Measurements from ENCODE around the gene GUCD1.

Gene GUCD1

DNA sequence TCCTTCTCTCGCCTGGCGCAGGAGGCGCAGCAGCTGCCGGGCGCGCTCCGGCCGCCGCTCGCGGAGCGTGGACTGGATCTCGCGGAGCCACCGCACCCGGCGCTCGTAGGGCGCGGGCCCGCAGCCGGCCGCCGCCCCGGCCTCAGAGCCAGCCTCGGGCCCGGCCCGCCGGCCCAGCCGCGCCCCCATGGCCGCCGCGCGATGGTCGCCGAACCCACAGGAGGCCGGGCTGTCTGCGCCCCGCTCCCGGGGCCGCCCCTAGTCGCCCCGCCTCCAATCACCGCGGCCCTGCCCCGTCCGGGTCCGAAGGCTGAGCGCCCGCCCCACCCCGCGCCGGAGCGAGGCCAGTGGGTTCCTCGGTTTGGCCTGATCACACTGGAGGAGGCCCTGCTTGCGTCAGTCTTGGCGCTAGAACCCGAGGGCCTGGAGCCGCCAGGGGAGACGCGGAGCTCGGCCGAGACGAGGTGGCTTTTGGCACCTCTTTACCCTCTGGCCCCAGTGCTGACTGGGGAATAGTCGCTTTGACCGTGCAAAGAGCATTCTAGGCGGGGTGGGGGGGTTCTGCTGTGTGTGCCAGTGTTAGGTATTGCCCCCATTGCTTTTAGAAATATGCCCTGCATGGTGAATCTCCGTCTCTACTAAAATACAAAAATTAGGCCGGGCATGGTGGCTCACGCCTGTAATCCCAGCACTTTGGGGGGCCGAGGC lies 38.1 kb upstream of the GUCD1 start, which contains the start of gene LRRC75B (continued):
- TF ChIP-seq, protein P1, sequence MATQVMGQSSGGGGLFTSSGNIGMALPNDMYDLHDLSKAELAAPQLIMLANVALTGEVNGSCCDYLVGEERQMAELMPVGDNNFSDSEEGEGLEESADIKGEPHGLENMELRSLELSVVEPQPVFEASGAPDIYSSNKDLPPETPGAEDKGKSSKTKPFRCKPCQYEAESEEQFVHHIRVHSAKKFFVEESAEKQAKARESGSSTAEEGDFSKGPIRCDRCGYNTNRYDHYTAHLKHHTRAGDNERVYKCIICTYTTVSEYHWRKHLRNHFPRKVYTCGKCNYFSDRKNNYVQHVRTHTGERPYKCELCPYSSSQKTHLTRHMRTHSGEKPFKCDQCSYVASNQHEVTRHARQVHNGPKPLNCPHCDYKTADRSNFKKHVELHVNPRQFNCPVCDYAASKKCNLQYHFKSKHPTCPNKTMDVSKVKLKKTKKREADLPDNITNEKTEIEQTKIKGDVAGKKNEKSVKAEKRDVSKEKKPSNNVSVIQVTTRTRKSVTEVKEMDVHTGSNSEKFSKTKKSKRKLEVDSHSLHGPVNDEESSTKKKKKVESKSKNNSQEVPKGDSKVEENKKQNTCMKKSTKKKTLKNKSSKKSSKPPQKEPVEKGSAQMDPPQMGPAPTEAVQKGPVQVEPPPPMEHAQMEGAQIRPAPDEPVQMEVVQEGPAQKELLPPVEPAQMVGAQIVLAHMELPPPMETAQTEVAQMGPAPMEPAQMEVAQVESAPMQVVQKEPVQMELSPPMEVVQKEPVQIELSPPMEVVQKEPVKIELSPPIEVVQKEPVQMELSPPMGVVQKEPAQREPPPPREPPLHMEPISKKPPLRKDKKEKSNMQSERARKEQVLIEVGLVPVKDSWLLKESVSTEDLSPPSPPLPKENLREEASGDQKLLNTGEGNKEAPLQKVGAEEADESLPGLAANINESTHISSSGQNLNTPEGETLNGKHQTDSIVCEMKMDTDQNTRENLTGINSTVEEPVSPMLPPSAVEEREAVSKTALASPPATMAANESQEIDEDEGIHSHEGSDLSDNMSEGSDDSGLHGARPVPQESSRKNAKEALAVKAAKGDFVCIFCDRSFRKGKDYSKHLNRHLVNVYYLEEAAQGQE (tag by site-specific recombination; IDR thresholded peaks at IDR 0.05) = no peak
- TF ChIP-seq ZNF544 (tag by site-specific recombination; IDR thresholded peaks at IDR 0.05) (no peak), GLIS2 (tag by site-specific recombination; IDR thresholded peaks at IDR 0.05) (peak; percentile 52; the same call in 1 of the 2 replicates), TRIM28 (IDR thresholded peaks at IDR 0.05; ENCODE audit: borderline replicate concordance, low read length) (no peak), ZNF776 (tag by site-specific recombination; IDR thresholded peaks at IDR 0.05; ENCODE audit: borderline replicate concordance) (no peak), ZNF16 (tag by site-specific recombination; IDR thresholded peaks at IDR 0.05; ENCODE audit: low read depth) (no peak), ZBTB17 (tag by site-specific recombination; IDR thresholded peaks at IDR 0.05) (peak; percentile 66; the same call in 1 of the 2 replicates), ZNF514 (tag by site-specific recombination; IDR thresholded peaks at IDR 0.05) (no peak), ZNF600 (tag by site-specific recombination; IDR thresholded peaks at IDR 0.05) (peak; percentile 11; the same call in 1 of the 2 replicates), ZXDB (tag by site-specific recombination; IDR thresholded peaks at IDR 0.05) (peak; percentile 65), MZF1 (tag by site-specific recombination; IDR thresholded peaks at IDR 0.05; ENCODE audit: borderline replicate concordance) (no peak), ZFP37 (tag by site-specific recombination; IDR thresholded peaks at IDR 0.05) (no peak), ZNF530 (tag by site-specific recombination; IDR thresholded peaks at IDR 0.05; ENCODE audit: low read depth) (no peak), SP3 (tag by site-specific recombination; IDR thresholded peaks at IDR 0.05) (peak; percentile 24; the same call in 1 of the 2 replicates), ZNF114 (tag by site-specific recombination; IDR thresholded peaks at IDR 0.05) (no peak), ZNF202 (tag by site-specific recombination; IDR thresholded peaks at IDR 0.05; ENCODE audit: borderline replicate concordance) (no peak), KLF8 (tag by site-specific recombination; IDR thresholded peaks at IDR 0.05) (peak; percentile 24; the same call in 1 of the 2 replicates), ZNF292 (tag by site-specific recombination; IDR thresholded peaks at IDR 0.05; ENCODE audit: borderline replicate concordance, low read depth) (no peak), ZNF610 (tag by site-specific recombination; IDR thresholded peaks at IDR 0.05; ENCODE audit: borderline replicate concordance) (no peak), SP2 (tag by site-specific recombination; IDR thresholded peaks at IDR 0.05) (peak; percentile 84), ZNF791 (tag by site-specific recombination; IDR thresholded peaks at IDR 0.05) (no peak), FEZF1 (tag by site-specific recombination; IDR thresholded peaks at IDR 0.05) (no peak)
- TF ChIP-seq, protein P2, sequence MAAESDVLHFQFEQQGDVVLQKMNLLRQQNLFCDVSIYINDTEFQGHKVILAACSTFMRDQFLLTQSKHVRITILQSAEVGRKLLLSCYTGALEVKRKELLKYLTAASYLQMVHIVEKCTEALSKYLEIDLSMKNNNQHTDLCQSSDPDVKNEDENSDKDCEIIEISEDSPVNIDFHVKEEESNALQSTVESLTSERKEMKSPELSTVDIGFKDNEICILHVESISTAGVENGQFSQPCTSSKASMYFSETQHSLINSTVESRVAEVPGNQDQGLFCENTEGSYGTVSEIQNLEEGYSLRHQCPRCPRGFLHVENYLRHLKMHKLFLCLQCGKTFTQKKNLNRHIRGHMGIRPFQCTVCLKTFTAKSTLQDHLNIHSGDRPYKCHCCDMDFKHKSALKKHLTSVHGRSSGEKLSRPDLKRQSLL (tag by site-specific recombination; IDR thresholded peaks at IDR 0.05) = peak; percentile 98
- TF ChIP-seq, protein P3, sequence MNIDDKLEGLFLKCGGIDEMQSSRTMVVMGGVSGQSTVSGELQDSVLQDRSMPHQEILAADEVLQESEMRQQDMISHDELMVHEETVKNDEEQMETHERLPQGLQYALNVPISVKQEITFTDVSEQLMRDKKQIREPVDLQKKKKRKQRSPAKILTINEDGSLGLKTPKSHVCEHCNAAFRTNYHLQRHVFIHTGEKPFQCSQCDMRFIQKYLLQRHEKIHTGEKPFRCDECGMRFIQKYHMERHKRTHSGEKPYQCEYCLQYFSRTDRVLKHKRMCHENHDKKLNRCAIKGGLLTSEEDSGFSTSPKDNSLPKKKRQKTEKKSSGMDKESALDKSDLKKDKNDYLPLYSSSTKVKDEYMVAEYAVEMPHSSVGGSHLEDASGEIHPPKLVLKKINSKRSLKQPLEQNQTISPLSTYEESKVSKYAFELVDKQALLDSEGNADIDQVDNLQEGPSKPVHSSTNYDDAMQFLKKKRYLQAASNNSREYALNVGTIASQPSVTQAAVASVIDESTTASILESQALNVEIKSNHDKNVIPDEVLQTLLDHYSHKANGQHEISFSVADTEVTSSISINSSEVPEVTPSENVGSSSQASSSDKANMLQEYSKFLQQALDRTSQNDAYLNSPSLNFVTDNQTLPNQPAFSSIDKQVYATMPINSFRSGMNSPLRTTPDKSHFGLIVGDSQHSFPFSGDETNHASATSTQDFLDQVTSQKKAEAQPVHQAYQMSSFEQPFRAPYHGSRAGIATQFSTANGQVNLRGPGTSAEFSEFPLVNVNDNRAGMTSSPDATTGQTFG (tag by site-specific recombination; IDR thresholded peaks at IDR 0.05; ENCODE audit: borderline replicate concordance) = no peak
- TF ChIP-seq, protein P4, sequence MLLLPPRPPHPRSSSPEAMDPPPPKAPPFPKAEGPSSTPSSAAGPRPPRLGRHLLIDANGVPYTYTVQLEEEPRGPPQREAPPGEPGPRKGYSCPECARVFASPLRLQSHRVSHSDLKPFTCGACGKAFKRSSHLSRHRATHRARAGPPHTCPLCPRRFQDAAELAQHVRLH (tag by site-specific recombination; IDR thresholded peaks at IDR 0.05) = no peak
- TF ChIP-seq, protein P5, sequence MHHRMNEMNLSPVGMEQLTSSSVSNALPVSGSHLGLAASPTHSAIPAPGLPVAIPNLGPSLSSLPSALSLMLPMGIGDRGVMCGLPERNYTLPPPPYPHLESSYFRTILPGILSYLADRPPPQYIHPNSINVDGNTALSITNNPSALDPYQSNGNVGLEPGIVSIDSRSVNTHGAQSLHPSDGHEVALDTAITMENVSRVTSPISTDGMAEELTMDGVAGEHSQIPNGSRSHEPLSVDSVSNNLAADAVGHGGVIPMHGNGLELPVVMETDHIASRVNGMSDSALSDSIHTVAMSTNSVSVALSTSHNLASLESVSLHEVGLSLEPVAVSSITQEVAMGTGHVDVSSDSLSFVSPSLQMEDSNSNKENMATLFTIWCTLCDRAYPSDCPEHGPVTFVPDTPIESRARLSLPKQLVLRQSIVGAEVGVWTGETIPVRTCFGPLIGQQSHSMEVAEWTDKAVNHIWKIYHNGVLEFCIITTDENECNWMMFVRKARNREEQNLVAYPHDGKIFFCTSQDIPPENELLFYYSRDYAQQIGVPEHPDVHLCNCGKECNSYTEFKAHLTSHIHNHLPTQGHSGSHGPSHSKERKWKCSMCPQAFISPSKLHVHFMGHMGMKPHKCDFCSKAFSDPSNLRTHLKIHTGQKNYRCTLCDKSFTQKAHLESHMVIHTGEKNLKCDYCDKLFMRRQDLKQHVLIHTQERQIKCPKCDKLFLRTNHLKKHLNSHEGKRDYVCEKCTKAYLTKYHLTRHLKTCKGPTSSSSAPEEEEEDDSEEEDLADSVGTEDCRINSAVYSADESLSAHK (tag by site-specific recombination; IDR thresholded peaks at IDR 0.05) = no peak
- TF ChIP-seq, protein P6, sequence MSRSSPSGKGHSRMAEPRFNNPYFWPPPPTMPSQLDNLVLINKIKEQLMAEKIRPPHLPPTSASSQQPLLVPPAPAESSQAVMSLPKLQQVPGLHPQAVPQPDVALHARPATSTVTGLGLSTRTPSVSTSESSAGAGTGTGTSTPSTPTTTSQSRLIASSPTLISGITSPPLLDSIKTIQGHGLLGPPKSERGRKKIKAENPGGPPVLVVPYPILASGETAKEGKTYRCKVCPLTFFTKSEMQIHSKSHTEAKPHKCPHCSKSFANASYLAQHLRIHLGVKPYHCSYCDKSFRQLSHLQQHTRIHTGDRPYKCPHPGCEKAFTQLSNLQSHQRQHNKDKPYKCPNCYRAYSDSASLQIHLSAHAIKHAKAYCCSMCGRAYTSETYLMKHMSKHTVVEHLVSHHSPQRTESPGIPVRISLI (tag by site-specific recombination; IDR thresholded peaks at IDR 0.05) = no peak
- TF ChIP-seq, protein P7, sequence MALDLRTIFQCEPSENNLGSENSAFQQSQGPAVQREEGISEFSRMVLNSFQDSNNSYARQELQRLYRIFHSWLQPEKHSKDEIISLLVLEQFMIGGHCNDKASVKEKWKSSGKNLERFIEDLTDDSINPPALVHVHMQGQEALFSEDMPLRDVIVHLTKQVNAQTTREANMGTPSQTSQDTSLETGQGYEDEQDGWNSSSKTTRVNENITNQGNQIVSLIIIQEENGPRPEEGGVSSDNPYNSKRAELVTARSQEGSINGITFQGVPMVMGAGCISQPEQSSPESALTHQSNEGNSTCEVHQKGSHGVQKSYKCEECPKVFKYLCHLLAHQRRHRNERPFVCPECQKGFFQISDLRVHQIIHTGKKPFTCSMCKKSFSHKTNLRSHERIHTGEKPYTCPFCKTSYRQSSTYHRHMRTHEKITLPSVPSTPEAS (tag by site-specific recombination; IDR thresholded peaks at IDR 0.05) = no peak
